ENCODE data around the gene ETV6.

DNA sequence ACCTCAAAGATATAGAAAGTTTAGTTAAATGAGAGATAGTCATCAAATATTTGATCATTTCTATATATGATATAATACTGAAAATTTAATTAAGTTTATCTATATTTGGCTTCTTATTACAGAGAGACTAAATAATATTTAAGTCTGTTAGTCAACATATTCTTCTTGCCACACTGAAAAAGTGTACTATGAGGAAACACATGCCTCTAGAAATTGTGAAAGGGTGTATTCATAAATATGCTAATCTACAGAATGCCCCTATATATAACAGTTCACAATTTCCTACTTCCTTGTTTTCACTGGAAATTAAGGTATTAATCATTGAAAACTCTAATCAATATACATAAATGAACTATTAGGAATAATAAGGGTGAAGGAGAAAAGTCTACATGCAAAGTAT lies 31.4 kb upstream of the ETV6 start:
- TF ChIP-seq, protein P1, sequence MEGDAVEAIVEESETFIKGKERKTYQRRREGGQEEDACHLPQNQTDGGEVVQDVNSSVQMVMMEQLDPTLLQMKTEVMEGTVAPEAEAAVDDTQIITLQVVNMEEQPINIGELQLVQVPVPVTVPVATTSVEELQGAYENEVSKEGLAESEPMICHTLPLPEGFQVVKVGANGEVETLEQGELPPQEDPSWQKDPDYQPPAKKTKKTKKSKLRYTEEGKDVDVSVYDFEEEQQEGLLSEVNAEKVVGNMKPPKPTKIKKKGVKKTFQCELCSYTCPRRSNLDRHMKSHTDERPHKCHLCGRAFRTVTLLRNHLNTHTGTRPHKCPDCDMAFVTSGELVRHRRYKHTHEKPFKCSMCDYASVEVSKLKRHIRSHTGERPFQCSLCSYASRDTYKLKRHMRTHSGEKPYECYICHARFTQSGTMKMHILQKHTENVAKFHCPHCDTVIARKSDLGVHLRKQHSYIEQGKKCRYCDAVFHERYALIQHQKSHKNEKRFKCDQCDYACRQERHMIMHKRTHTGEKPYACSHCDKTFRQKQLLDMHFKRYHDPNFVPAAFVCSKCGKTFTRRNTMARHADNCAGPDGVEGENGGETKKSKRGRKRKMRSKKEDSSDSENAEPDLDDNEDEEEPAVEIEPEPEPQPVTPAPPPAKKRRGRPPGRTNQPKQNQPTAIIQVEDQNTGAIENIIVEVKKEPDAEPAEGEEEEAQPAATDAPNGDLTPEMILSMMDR (IDR thresholded peaks at IDR 0.05), result no peak
- TF ChIP-seq POLR2A (IDR thresholded peaks at IDR 0.05), result no peak
- no peak for TF ChIP-seq POLR2AphosphoS5 (IDR thresholded peaks at IDR 0.05)
